Lung microvascular endothelial cell (primary cell): Measurements from ENCODE around the gene HIC2. TPM values are rescaled to one million over a fixed set of nuclear protein-coding genes. Genes with fewer than 3 reads are reported as not detected.
"Not testable (repeated sequence)": the region's sequence is repeated elsewhere in the genome, so short reads cannot be mapped to it uniquely, and the experiment has no call there.

Experiments used
- DNase-seq, 2 donors: peaks; one replicate each; pipeline versions ENCODE4 v3.0.0 to v3.0.0-alpha.2; 2010; ENCODE audit warnings: low read depth in 2 of 2
- total RNA-seq: library from RNA; depleted of rRNA; stranded (reverse); fragments of >200 nt; gene quantifications from 2 replicates; pipeline ENCODE4 v1.2.1, GENCODE V29; 2014

HIC2 gene
- 1.7 and 3.2 TPM in 2 replicates for total RNA-seq

DNA sequence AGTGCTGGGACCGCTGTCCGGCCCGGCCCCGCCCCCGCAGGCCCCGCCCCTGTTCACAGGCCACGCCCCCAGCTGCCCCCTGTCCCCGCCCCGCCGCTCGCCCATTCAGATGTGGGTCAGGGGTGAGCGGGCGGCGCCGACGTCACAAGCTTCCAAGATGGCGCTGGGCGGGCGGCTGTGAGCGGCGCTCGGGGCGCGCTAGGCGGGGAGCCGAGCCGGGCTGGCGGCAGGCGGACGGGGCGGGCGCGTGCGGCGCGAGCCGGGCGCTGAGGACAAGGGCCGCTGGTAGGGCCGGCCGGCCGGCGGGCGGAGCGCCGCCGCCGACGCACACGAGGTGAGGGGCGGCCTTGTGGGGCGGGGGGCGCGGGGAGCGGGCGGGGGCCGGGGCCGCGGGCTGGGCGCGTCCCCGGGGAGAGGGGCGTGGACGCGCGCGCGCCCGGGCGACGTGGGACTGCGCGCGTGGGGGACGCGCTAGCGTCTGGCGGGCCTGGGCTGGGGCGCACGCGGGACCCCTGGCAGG is at the start of gene HIC2:
Gene HIC2 (plus strand): TSS at position 145 of the 520 bp plus-strand sequence. CDS start 25,461 bp downstream, outside the sequence.
- DNase-seq, result not testable (repeated sequence)

GRCh38 chr22:21368603-21369310 is 48.4 kb upstream of the HIC2 start:
- DNase-seq, result not testable (repeated sequence)

DNA sequence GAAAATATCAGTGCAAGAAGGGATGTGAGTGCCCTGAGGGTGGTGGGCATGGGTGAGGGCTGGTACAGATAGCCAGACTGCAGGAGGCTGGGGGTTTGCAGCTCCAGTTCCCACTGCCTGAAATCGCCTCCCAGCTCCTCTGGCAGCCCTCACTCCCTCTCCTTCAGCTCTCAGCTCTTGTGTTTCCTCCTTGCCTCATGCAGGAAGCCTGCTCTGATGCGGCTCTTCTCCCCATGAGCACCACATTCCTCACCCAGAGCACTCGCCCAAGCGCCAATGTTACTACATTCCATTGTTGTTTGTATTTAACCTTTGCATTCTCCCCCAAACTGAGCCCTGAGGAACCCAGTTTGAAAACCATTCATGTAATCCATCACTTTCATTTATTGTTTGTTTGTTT is 41.3 kb upstream of the HIC2 start:
- not testable (repeated sequence) for DNase-seq

DNA sequence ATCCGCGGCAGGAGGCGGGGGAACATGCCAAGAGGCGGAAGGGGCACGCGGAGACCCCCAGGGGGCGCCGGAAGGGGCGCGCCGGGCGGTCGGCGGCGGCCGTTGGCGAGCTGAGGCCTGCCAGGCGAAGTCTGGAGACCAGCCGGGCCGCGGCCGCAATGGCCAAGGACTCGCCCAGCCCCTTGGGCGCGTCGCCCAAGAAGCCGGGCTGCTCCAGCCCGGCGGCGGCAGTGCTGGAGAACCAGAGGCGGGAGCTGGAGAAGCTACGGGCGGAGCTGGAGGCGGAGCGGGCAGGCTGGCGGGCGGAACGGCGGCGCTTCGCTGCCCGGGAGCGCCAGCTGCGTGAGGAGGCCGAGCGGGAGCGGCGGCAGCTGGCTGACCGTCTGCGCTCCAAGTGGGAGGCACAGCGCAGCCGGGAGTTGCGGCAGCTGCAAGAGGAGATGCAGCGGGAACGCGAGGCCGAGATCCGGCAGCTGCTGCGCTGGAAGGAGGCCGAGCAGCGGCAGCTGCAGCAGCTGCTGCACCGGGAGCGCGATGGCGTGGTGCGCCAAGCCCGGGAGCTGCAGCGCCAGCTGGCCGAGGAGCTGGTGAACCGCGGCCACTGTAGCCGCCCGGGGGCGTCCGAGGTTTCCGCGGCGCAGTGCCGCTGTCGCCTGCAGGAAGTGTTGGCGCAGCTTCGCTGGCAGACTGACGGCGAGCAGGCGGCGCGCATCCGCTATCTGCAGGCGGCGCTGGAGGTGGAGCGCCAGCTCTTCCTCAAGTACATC is 33.3 kb upstream of the HIC2 start, which contains the start of gene RIMBP3B:
Gene RIMBP3B (plus strand): TSS at position 51 of the 767 bp plus-strand sequence. CDS start 108 bp downstream, at position 159.
- not testable (repeated sequence) for DNase-seq

DNA sequence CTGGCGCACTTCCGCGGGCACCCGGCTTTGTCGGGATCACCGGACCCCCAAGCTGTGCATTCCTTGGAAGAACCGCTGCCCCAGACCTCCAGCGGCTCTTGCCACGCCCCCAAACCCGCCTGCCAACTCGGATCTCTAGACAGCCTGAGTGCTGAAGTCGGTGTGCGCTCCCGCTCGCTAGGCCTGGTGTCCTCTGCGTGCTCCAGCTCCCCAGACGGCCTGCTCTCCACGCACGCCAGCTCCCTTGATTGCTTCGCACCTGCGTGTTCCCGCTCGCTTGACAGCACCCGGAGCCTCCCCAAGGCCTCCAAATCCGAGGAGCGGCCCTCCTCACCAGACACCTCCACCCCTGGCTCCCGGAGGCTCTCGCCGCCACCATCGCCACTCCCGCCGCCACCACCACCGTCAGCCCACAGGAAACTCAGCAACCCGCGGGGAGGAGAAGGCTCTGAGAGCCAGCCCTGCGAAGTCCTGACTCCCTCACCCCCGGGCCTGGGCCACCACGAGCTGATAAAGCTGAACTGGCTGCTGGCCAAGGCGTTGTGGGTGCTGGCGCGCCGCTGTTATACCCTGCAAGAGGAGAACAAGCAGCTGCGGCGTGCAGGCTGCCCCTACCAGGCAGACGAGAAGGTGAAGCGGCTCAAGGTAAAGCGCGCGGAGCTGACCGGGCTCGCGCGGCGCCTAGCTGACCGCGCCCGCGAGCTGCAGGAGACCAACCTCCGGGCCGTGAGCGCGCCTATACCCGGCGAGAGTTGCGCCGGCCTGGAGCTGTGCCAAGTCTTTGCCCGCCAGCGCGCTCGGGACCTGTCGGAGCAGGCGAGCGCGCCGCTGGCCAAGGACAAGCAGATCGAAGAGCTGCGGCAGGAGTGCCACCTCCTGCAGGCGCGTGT is 32.5 kb upstream of the HIC2 start:
- not testable (repeated sequence) for DNase-seq

- not testable (repeated sequence) for DNase-seq
These were observed 27.7 kb upstream of the HIC2 start for GRCh38 chr22:21389480-21389879.

GRCh38 chr22:21390013-21390412 is 27.2 kb upstream of the HIC2 start:
- not testable (repeated sequence) for DNase-seq

GRCh38 chr22:21394613-21395012 is 22.6 kb upstream of the HIC2 start:
- not testable (repeated sequence) for DNase-seq

- DNase-seq, result not testable (repeated sequence)
These were observed 15.8 kb upstream of the HIC2 start for GRCh38 chr22:21401197-21401969.

DNA sequence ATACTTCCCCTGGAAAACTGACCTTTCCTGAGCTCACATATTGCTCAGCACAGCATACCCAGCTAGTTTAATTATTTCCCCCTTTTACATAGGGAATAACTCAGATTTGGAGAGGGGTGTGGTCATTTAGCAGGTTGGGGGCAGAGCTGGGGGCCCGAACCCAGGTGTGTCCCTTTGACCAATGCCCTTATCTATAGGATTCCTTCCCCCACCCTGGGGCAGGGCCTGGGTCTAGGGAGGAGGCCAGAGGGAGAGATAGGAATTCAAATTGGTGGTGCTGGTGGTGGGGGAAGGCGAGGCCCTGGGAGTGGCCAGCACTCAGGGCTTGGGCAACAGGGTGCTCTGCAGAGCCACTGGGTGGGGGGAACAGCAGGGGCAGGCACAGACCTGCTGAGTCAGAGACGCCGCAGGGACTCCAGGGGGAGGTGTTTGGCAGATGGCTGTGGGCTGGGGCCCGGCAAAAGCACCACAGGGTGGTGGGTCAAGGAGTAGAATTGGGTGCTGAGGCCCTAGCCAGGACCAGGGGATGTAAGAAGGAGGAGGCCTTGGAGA is 14.3 kb upstream of the HIC2 start:
- DNase-seq, result not testable (repeated sequence)

DNA sequence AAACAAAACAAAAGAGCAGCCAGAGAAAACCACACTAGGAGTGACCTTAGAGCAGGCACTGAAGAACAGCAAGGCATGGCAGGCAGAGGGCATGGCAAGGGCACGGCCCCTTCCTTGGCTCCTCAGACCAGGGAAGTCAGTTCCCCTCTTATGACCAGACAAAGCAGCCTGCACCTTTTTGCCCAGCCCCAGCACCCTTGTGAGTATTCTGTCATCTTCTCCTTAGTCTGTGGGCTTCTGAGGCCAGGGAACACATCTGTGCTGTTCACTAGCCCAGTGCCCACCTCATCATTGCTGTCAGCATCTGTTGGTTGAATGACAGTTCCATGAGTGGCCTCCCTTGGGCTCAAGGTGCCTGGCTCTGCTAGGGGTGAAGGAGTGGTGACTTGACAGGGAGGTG is 10.0 kb upstream of the HIC2 start:
- not testable (repeated sequence) for DNase-seq

GRCh38 chr22:21407792-21408191 is 9.4 kb upstream of the HIC2 start:
- not testable (repeated sequence) for DNase-seq

DNA sequence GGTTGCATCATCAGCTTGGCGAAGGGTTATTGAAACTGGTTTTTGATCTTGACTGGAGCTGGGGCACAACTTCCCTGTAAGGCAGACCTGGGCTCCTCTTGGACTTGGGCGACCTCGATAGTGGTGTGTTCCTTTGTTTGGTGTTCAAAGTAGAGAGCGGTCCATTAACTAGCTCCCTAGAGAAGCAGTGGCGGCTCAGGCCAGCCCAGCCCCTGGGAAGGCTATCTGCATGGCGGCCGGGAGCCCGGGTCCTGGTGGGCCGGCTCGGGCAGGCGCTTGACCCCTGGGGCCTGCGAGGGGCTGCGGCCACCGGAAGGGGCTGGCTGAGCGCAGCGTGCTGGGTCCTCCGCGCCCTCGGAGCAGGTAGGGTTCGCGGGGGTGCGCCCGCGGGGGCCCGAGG is 796 bp upstream of the HIC2 start:
- not testable (repeated sequence) for DNase-seq

DNA sequence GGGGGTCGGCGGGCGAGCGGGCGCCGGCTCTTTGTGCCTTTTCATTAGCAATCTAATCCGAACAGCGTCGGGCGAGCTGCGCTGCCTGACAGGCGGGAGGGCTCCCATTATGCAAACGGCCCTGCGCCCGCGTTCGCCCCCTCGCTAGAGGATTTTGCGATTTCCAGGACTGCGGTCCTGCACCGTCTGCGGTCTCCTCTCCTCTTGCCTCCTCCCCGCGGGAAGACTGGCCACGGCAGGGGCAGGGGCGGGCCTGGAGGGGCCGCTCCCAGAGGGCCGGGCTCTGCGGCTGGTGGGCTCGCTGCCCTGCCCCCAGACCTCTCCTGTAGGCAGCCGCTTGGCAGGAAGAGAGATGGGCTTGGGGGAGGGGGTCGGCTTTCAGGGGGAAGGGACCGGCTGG is 682 bp downstream of the HIC2 start:
- not testable (repeated sequence) for DNase-seq

- DNase-seq, result not testable (repeated sequence)
These were observed 1.9 kb downstream of the HIC2 start for GRCh38 chr22:21418974-21419638.

DNA sequence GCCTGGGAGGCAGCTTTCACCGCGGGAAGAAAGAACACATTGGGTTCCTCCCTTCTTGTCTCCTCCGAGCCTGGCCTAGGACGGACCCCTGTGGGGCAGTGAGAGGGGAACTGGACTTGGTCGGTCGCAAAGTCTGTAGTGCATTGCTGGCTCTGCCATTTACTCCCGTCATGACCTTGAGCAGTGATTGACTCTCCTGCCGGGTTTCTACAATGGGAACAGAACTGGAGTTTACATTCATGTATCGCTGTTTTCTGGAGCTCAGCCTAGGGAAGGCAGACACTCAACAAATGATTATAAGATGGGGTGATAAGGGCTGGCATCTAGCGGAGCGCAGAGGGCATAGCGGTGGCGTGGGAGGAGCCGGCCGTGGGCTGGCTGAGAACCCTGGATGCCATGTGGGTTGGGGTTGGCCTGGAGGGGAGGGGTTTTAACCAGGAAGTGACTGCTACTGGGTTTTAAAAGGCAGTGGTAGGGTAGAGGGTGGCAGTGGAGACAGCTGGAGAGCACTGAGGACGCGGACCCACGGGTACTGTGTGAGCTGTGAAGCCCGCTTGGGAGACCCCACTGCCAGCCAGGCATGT is 3.1 kb downstream of the HIC2 start:
- not testable (repeated sequence) for DNase-seq

GRCh38 chr22:21424084-21424709 is 7.0 kb downstream of the HIC2 start:
- not testable (repeated sequence) for DNase-seq

- not testable (repeated sequence) for DNase-seq
These were observed 17.4 kb downstream of the HIC2 start for GRCh38 chr22:21434378-21435233.
